ENCODE measurements around the gene NEFH.
A peak's percentile ranks its signal among the peaks of the same experiment; 100 is the strongest.

Gene NEFH

GRCh38 chr22:29509298-29509697, 29.3 kb downstream of the NEFH start:
- DNase-seq = no peak

DNA sequence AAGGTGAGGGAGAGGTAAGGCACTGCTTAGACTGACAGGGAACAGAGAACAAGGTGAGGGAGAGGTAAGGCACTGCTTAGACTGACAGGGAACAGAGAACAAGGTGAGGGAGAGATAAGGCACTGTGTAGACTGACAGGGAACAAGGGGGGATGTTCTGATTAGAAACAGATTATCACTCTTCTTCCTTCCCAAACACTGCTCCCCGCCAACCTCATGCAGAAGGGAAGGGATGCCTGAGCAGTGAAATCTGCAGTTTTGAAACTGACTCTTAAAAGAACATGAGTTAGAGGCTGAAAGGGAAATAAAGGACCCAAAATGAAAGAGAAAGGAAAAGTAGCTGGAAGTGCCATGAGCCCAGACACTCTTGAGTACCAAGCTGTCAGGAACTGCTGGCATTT, 29.8 kb downstream of the NEFH start:
- DNase-seq = peak; percentile 13

- no peak for DNase-seq
Measured at GRCh38 chr22:29510542-29510941, 30.5 kb downstream of the NEFH start.

DNA sequence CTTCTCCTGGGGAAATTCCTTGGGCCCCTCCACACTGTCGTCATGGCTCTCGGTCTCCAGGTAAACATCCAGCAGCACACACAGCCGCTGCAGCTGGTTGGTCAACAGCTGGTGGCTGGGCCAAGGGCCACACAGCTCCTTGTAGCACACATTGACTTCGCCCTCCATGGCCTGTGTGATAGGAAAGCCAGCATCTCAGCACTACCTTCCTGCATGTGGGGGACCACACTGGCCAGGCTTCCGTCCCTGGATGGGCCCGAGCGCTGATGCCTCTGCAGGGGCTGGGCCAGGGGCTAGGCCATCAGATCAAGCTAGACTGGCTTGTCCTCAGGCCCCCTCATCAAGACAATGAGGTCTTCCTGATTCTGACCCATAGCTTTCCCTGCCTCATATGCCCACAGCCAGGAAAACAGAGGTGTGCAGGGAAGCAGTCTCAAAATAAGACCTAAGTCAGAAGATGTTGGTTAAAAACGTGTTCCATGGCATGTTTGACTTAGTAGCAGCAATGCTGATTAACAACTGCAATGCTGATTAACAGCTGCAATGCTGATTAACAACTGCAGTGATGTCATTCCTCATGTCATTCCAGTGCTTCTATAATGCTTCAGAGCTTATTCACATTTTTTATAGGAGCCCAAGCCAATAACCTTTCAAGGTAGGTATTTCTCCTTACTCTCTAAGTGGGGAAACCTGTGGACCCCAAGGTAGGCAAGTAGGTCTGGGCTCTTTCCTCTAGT, 31.3 kb downstream of the NEFH start:
- no peak for DNase-seq

DNA sequence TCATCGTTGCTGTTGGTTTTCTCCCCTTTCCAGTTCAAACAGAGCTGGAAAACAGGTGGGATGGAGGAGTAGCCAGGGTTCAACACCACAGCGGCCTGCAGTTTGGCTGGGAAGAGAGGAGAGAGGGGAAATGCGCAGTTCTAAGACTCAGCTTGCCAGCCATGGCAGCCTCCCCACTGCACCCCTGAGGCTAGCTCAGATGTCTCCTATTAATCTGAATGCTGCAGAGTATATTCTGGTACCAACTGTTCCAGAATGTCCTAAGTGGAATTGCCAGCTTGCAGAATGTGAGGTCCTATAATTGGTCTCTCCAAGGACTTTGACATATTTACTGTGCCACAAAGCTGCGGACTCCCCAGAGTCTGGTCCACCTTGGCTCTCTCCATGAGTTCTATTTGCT, 32.0 kb downstream of the NEFH start:
- no peak for DNase-seq

DNA sequence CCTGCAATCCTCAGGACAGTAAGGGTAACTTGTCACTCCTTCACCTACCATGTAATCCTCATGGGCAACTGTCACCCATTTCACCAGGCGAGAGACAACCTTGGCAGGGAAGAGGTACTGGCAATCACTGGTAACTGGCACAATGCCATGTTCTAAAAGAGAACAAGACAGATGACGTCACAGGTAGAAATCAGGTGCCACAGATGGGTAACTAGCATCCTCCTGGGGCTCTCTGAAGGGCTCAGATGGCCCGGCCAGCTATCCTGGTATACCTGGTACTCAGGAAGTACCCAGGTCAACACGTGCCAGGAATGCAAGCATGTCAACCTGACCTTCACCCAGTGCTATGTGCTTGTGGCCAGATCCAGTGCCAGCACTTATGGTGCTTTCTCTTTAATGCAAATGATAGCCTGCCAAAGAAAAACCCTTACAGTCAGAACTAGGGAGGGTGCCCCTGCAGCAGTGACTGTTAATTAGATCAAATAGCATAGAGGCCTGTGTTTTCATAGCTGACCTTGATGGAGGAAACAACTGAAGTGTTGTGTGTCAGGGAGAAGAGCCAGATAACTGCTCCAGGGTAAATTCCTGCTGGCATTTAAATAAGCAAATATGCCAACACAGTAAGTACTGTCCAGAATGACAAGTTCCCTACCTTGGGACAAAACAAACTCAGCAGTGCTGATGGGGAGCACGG, 37.3 kb downstream of the NEFH start:
- no peak for DNase-seq

GRCh38 chr22:29518427-29518826, 38.4 kb downstream of the NEFH start:
- DNase-seq = no peak

DNA sequence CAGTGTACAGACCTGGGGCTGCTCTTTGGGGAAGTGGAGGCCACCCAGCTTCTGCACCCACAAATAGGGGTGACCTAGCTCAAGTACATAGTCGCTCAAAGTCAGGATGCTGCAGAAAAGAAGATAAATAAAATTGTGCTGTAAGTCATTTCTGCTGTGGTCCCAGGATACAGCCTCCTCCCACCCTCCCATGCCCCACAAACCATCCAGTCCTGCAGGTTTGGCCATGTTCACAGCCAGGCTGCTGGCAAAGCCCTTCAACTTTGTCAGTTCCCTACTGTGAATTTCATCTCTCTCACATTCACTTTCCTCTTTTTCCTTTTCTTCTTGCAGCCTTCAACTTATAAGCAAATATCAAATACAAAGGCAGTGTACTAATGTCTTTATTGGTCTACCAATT, 40.0 kb downstream of the NEFH start:
- no peak for DNase-seq

- no peak for DNase-seq
Measured at GRCh38 chr22:29520851-29521250, 40.8 kb downstream of the NEFH start.

- DNase-seq = no peak
Measured at GRCh38 chr22:29521526-29521925, 41.5 kb downstream of the NEFH start.

GRCh38 chr22:29523761-29524160, 43.7 kb downstream of the NEFH start:
- DNase-seq = no peak

- peak; percentile 46 for DNase-seq
Measured at GRCh38 chr22:29524442-29525191, 44.6 kb downstream of the NEFH start.

- DNase-seq = no peak
Measured at GRCh38 chr22:29528144-29528543, 48.1 kb downstream of the NEFH start.

DNA sequence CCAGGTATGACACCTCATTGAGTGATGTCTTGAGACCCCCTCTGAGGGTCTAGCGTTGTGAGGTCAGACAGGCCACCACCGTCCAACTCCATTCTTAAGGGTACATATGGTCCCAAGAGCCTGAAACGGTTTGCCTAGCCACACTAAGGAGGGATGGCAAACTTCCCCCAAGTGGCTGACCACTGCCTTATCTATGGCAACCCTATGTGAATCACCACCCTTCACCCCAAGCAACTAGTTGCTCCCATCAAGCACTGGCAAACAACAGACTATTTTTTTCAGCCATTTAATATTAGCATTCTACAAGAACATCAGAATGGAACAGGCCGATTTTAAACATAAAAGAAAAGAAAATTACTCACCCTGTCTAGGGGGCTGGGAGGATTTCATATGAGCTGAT, 50.7 kb downstream of the NEFH start:
- no peak for DNase-seq

- DNase-seq = no peak
Measured at GRCh38 chr22:29531419-29531818, 51.4 kb downstream of the NEFH start.

DNA sequence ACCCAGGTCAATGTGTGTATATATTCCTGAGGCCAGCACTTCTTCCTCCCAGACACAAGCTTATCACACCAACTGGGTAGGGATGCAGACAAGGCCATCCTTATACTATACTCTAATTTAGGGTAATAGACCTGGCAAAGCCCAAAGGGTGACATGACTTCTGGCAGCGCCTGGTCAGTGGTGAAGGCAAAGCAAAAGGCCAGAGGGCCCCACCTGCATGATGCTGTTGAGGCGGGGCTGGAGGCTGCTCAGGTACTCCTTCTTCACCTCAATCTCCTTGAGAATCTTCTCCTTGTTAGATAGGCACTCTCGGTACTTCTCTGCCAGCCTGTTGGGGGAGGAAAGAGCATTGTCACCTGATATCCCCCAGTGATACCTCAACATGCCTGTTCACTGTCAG, 56.4 kb downstream of the NEFH start:
- no peak for DNase-seq

DNA sequence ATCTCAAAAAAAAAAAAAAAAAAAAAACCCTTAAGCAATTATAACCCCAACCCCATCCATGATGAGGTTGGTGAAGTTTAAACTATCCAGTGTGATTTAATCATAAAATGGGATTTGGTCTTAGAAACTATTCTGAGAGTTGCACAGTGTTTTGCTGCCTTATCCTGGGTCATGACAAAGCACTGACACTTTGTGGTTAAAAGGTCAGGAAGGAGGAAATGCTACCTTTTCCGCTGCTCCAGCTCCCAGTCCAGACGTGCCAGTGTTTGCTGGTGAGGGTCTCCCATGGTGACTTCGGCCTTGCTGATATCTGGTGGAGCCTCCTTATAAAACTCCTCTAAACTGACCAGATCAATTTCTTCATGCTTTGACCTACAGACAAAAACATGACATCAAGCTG, 59.1 kb downstream of the NEFH start:
- DNase-seq = no peak
